K562 (cell line): ENCODE data around the gene CTU1. TPM values are rescaled to one million over a fixed set of nuclear protein-coding genes. Genes with fewer than 3 reads are reported as not detected.

Experiments used
- ATAC-seq: fragments of 200-7000 bp; cut with Tn5 transposase; 3 replicates; pipeline ENCODE4 v1.9.1; 2020; ENCODE audit warnings: moderate library complexity
- BruUV-seq: library from RNA; stranded (reverse); fragments of 400-500 nt; replicated peaks from 2 replicates; lab custom pipeline; 2021; lab: Mats Ljungman, UMichigan
- CTCF ChIA-PET: fragments of 300-600 bp; formaldehyde crosslinking; extraction: SDS; loops from one replicate; lab custom pipeline; 2021; ENCODE audit warnings: low intra/inter-chr PET ratio; lab: Yijun Ruan, JAX
- POLR2A ChIA-PET: fragments of 300-600, 350-650 bp; sonication (Branson Sonifier 250); formaldehyde crosslinking; extraction: SDS; loops from one replicate; lab custom pipeline; 2021; ENCODE audit warnings: antibody characterized with exemption, inconsistent platforms; lab: Yijun Ruan, JAX
- DNase-seq, 4 experiments: peaks; one replicate each; pipeline versions ENCODE4 v3.0.0 to v3.0.0-alpha.2; 2011 to 2018; ENCODE audit warnings: low spot score in 3 of 4, mixed read lengths in 3 of 4; ENCODE audit errors: extremely low read depth in 1 of 4
- FAIRE-seq: peaks from 2 replicates; lab custom pipeline; 2011; peaks lifted over from hg19 to GRCh38; lab: Jason Lieb, UNC
- H2AFZ ChIP-seq: 2 replicates; pipeline ENCODE4 v1.6.0; 2011; ENCODE audit warnings: low read depth, low read length, control low read depth, inconsistent platforms
- H3K27ac ChIP-seq: fragments of 200-600 bp; 3 replicates; pipeline ENCODE4 v1.8.0; 2011; ENCODE audit warnings: low read depth, mild to moderate bottlenecking, control low read depth, inconsistent platforms, low read length, moderate library complexity, mixed read lengths; ENCODE audit errors: extremely low read depth
- H3K27me3 ChIP-seq, 2 experiments: fragments of 300-600 bp in 1 of 2; 2 replicates in 1 of 2; 3 replicates in 1 of 2; pipeline versions ENCODE4 v1.6.0 to v1.8.0; 2011; ENCODE audit warnings: inconsistent platforms in 2 of 2, low read length in 2 of 2, mild to moderate bottlenecking in 1 of 2, mixed read lengths in 1 of 2, moderate library complexity in 1 of 2; ENCODE audit not compliant: control insufficient read depth in 2 of 2, insufficient read depth in 2 of 2
- H3K36me3 ChIP-seq: fragments of 300-600 bp; 3 replicates; pipeline ENCODE4 v1.8.0; 2011; ENCODE audit warnings: mild to moderate bottlenecking, low read length, inconsistent platforms; ENCODE audit not compliant: control insufficient read depth, insufficient read depth
- H3K4me1 ChIP-seq, 2 experiments: fragments of 200-600 bp in 1 of 2; replicated peaks in 1 of 2; 2 replicates in 1 of 2; 3 replicates in 1 of 2; pipeline versions ENCODE4 v1.5.1 to v1.8.0; 2011; ENCODE audit warnings: inconsistent platforms in 2 of 2, low read length in 2 of 2, mild to moderate bottlenecking in 1 of 2, mixed read lengths in 1 of 2, moderate library complexity in 1 of 2; ENCODE audit not compliant: control insufficient read depth in 2 of 2, insufficient read depth in 2 of 2
- H3K4me2 ChIP-seq: 2 replicates; pipeline ENCODE4 v1.6.1; 2011; ENCODE audit warnings: low read length, control low read depth, inconsistent platforms, mixed read lengths; ENCODE audit not compliant: insufficient read depth
- H3K4me3 ChIP-seq: fragments of 200-600 bp; sonication (generic), shearing (Covaris generic); 2 replicates; pipeline ENCODE4 v1.5.1; 2016; ENCODE audit warnings: control low read depth, inconsistent platforms
- H3K79me2 ChIP-seq: fragments of 200-600 bp; 3 replicates; pipeline ENCODE4 v1.8.0; 2011; ENCODE audit warnings: low read length, inconsistent platforms; ENCODE audit not compliant: control insufficient read depth, insufficient read depth
- H3K9ac ChIP-seq, 2 experiments: 2 replicates each; pipeline versions ENCODE4 v1.6.0 to v1.6.1; 2011; ENCODE audit warnings: low read depth in 2 of 2, low read length in 2 of 2, control low read depth in 1 of 2, inconsistent platforms in 1 of 2, mild to moderate bottlenecking in 1 of 2, mixed read lengths in 1 of 2; ENCODE audit not compliant: insufficient read depth in 1 of 2
- H3K9me1 ChIP-seq: one replicate; pipeline ENCODE4 v1.6.0; 2011; ENCODE audit warnings: inconsistent platforms, mild to moderate bottlenecking, low read length, moderate library complexity; ENCODE audit not compliant: control insufficient read depth, insufficient read depth
- H3K9me3 ChIP-seq: replicated peaks from 2 replicates; pipeline ENCODE4 v1.5.1; 2011; ENCODE audit warnings: low read depth, low read length, inconsistent platforms; ENCODE audit not compliant: control insufficient read depth, insufficient read depth
- H4K20me1 ChIP-seq: replicated peaks from 2 replicates; pipeline ENCODE4 v1.6.1; 2011; ENCODE audit warnings: low read length, inconsistent platforms, mixed read lengths; ENCODE audit not compliant: control insufficient read depth, insufficient read depth
- CXXC5 ChIP-seq: fragments of 250-450 bp; sonication (Bioruptor Pico); IDR thresholded peaks from 2 replicates; pipeline ENCODE4 v1.8.0; 2022; ENCODE audit warnings: inconsistent platforms, mild to moderate bottlenecking, moderate library complexity
- ILF3 ChIP-seq: fragments of 450-650 bp; IDR thresholded peaks from 2 replicates; pipeline ENCODE4 v1.6.1; 2018; ENCODE audit warnings: antibody characterized with exemption, mild to moderate bottlenecking, moderate library complexity, borderline replicate concordance
- RBM39 ChIP-seq: fragments of 200-400 bp; formaldehyde crosslinking; optimal IDR thresholded peaks from 2 replicates; pipeline ENCODE3; 2018; ENCODE audit warnings: low read depth, low read length
- ZNF133 ChIP-seq: fragments of 250-450 bp; sonication (Bioruptor Pico); IDR thresholded peaks from 2 replicates; pipeline ENCODE4 v1.4.0; 2020; ENCODE audit warnings: mild to moderate bottlenecking
- ZNF24 ChIP-seq: fragments of 450-650 bp; IDR thresholded peaks from 2 replicates; pipeline ENCODE4 v1.6.1; 2016
- WGBS: fragments of 100-300 bp; shearing (Covaris generic); methylation state at CpG from one replicate; pipeline ENCODE4 v1.1.6; 2016; ENCODE audit warnings: low coverage, mixed read lengths; ENCODE audit not compliant: insufficient coverage; ENCODE audit errors: missing lambda C conversion rate; 5-methylcytosine and 5-hydroxymethylcytosine counted together
- in situ Hi-C: fragments of 300-500 bp; cut with MboI; formaldehyde crosslinking; loops from 4 replicates; pipeline ENCODE4 v1.15.0; 2018; ENCODE audit warnings: inconsistent platforms, mixed read lengths
- intact Hi-C: fragments of 100-400 bp; cut with micrococcal nuclease; formaldehyde crosslinking; loops from 2 replicates; pipeline ENCODE4 v1.14.2; 2022
- polyA plus RNA-seq, 8 experiments: library from polyadenylated mRNA; depleted of rRNA in 4 of 8; stranded (reverse) in 5 of 8; unstranded in 3 of 8; fragments of >200 nt; fragmentation: Nextera tagmentation in 2 of 8; fragmentation: Illumina TruSeq in 1 of 8; extraction: Ambion mirVana in 2 of 8; extraction: Trizol in 1 of 8; gene quantifications; 2 replicates each; pipeline versions ENCODE4 v1.2.1 to v1.2.3, GENCODE V29; 2011 to 2014; ENCODE audit warnings: inconsistent platforms in 1 of 8, missing spikeins in 1 of 8
- total RNA-seq, 7 experiments: library from RNA; depleted of rRNA in 6 of 7; stranded (reverse); fragments of >200 nt in 6 of 7; fragmentation: Illumina TruSeq in 2 of 7; extraction: Trizol in 2 of 7; gene quantifications; 2 replicates each; pipeline versions ENCODE4 v1.2.1 to v1.2.3, GENCODE V29; 2011 to 2021; ENCODE audit warnings: low replicate concordance in 1 of 7

CTU1 gene
- total and polyA plus RNA-seq, 9 of the 15 experiments (the other 6 are each of a cell fraction or from before 2014, with no cell fraction given), result 0.03 to 18.4 (median 2.3) TPM; not detected in 1

- intact Hi-C loops, result loop anchor here (2.0 to 5.0 kb wide), 2 partner anchors 163 to 386 kb away; no protein-coding TSS in a partner anchor
- Histone ChIP-seq H3K9ac (no peak overlapping the region), H3K4me3 (no peak overlapping the region), H3K9me1 (peaks cover 9% of the 10 kb centered on the region), H3K4me1 (no peaks in the 10 kb centered on the region; a peak in 1 of 5 replicates), H3K36me3 (peaks cover 8% of the 10 kb centered on the region; the same call in 1 of the 3 replicates), H3K27ac (no peak overlapping the region), H3K9me3 (no peaks in the 10 kb centered on the region), H4K20me1 (peaks cover 13% of the 10 kb centered on the region), H3K79me2 (no peaks in the 10 kb centered on the region), H3K27me3 (peaks cover 10 to 27% of the 10 kb centered on the region in 2 experiments; a peak in 3 of 5 replicates), H3K4me2 (no peak overlapping the region), H2AFZ (no peak overlapping the region)
- in situ Hi-C loops, result loop anchor here (5.0 to 10.0 kb wide), 3 partner anchors 71 to 389 kb away; no protein-coding TSS in a partner anchor
- ATAC-seq, result no peak
- DNase-seq, result no peak
- no TSS peak for BruUV-seq
- FAIRE-seq, result no peak
- WGBS, result 42% methylated on average over 19 of the region's 22 CpGs
- ChIA-PET CTCF (interaction anchor here (0.6 to 4.9 kb wide), 6 partner anchors 14 to 171 kb away, joined by 4 to 35 read pairs (median 5); partner anchors contain the start of genes CTU1 and KLK10), POLR2A (no interaction called here)
- TF ChIP-seq ZNF24, result no peak
- no peak for TF ChIP-seq CXXC5 (CRISPR knock-in tag)
- no peak for TF ChIP-seq ZNF133 (CRISPR knock-in tag)
- TF ChIP-seq ILF3, result no peak
- no peak for TF ChIP-seq RBM39
These were observed 14.5 kb downstream of the CTU1 start for GRCh38 chr19:51093510-51094345.
